Mucosa of descending colon (tissue), 3 donors: Measurements from ENCODE around the gene REPS1. TPM values are rescaled to one million over a fixed set of nuclear protein-coding genes. Genes with fewer than 3 reads are reported as not detected.

Source experiments
- ATAC-seq: fragments of 200-7000 bp; cut with Tn5 transposase; one replicate; pipeline ENCODE4 v1.9.1; 2020; ENCODE audit warnings: mild to moderate bottlenecking, moderate library complexity
- DNase-seq, 3 donors: peaks; one replicate each; pipeline ENCODE4 v3.0.0-alpha.2; 2020
- H3K36me3 ChIP-seq: fragments of 200-600 bp; one replicate; pipeline ENCODE4 v1.8.0; 2021; ENCODE audit warnings: low read depth, mild to moderate bottlenecking
- H3K4me1 ChIP-seq: fragments of 200-600 bp; one replicate; pipeline ENCODE4 v1.8.0; 2021; ENCODE audit warnings: low read depth, mild to moderate bottlenecking
- H3K4me3 ChIP-seq: fragments of 200-600 bp; one replicate; pipeline ENCODE4 v1.8.0; 2021; ENCODE audit warnings: mild to moderate bottlenecking
- H3K9me3 ChIP-seq: fragments of 200-600 bp; one replicate; pipeline ENCODE4 v1.8.0; 2021; ENCODE audit warnings: mild to moderate bottlenecking
- CTCF ChIP-seq: fragments of 200-600 bp; IDR thresholded peaks from one replicate; pipeline ENCODE4 v1.8.0; 2022; ENCODE audit warnings: antibody characterized with exemption, mild to moderate bottlenecking
- intact Hi-C, 2 donors: fragments of 100-400 bp; cut with DNase I in 1 of 2; cut with micrococcal nuclease in 1 of 2; formaldehyde crosslinking; loops; one replicate each; pipeline versions ENCODE4 v1.11.0 to v1.11.1; 2022; cut with DNase I, micrococcal nuclease
- total RNA-seq, 3 donors: library from RNA; stranded (reverse); fragmentation: NEBNext Ultra II Directional in 2 of 3; extraction: Animal tissue kit (Norgen Biotek cat#: 25700) in 2 of 3; gene quantifications; one replicate each; pipeline versions ENCODE4 v1.2.1 to v1.2.4, GENCODE V29; 2021 to 2023
- donor health status: DM: no; HTN: no; CAD: no; lungs with moderate emphysema.
- donor health status: DM: no; HTN: no; CAD: no.
- donor health status: DM: no; HTN: yes; CAD: no.

REPS1 gene
- total RNA-seq, 3 donors from 2014 or later = 31.4 to 42.4 (median 33.6) TPM

GRCh38 chr6:138862456-138862855 lies 125.6 kb downstream of the REPS1 start:
- Histone ChIP-seq H3K36me3 (no peaks in the 10 kb centered on the region), H3K4me1 (no peaks in the 10 kb centered on the region), H3K4me3 (no peak overlapping the region), H3K9me3 (no peaks in the 10 kb centered on the region)
- intact Hi-C loops = no loop called here
- DNase-seq = no peak
- TF ChIP-seq CTCF = no peak
- ATAC-seq = no peak

DNA sequence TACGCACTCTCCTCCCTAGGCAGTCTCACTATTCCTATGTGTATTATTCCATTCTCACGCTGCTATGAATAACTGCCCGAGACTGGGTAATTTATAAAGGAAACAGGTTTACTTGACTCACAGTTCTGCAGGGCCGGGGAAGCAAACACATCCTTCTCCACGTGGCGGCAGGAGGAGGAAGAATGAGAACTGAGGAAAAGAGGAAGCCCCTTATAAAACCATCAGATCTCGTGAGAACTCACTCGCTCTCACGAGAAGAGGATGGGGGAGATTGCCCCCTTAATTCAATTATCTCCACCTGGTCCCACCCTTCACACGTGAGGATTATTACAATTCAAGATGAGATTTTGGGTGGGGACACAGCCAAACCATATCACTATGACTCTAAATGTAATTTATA lies 130.3 kb downstream of the REPS1 start:
- Histone ChIP-seq H3K4me3 (no peak overlapping the region), H3K36me3 (no peaks in the 10 kb centered on the region), H3K9me3 (no peaks in the 10 kb centered on the region), H3K4me1 (no peaks in the 10 kb centered on the region)
- no peak for DNase-seq
- intact Hi-C loops = no loop called here
- ATAC-seq = no peak
- TF ChIP-seq CTCF = no peak

- intact Hi-C loops = no loop called here
- ATAC-seq (no peak), DNase-seq (no peak)
- Histone ChIP-seq H3K9me3 (no peaks in the 10 kb centered on the region), H3K4me3 (no peak overlapping the region), H3K4me1 (no peaks in the 10 kb centered on the region), H3K36me3 (no peaks in the 10 kb centered on the region)
- no peak for TF ChIP-seq CTCF
Measured at GRCh38 chr6:138856654-138857053, 131.4 kb downstream of the REPS1 start.

Other genes with a start within 250 kb of the REPS1 start
- gene CCDC28A, start 214.5 kb downstream of the REPS1 start, total RNA-seq = 10 to 100 TPM; 16.1 to 29.8 (median 24.0) TPM
- not detected for gene ECT2L, start 192.2 kb downstream of the REPS1 start, total RNA-seq
- 10 to 100 TPM; 36.2 to 98.5 (median 92.3) TPM for gene ABRACL, start 40.5 kb upstream of the REPS1 start, total RNA-seq
- gene HECA, start 146.8 kb upstream of the REPS1 start, total RNA-seq = 10 to 100 TPM; 30.8 to 43.2 (median 40.4) TPM